ENCODE results near the gene NOL4L.

The NOL4L gene

DNA sequence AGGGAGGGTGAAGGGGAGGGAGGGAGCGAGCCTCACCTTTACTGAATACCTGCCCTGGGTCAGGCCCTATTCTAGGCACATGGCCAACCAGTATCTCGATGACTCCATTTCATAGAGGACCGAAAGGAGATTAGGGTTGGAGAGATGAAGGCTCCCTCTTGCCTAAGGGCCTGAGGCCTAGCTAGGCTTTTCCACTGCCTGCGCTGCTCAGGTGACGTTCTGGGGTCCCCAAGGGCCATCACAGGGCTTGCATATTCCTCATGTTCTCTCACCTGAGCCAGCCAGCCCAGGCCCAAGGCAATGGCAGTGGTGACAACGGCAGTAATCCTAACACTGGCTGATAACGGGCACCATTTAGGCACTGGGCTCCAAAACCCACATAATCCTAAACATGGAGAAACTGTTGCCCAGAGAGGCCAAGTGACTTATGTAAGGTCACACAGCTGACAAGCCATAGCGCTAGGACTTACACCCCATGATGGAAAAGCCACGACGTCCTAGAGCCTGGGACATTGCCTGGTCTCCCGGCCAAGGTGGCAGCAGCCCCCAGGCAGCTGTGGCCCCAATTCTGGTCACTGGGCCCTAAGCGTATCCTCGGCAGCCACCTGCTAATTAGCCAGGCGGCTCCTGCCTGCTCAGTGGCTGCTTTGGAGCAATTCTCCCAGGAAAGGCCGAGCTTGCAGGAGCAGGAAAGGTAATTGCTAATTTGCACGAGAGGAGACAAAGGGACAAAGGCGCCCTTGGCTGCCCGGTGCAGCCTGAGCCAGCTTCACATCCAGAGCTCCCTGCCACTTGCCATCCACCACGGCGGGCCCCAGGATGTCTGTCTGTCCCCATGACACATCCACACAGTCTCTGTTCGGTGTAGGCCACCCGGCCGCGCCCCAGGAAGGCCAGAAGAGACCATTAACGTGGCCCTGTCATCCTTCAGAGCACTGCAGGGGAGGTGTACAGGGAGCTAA lies 21.5 kb downstream of the NOL4L start:
- no peak for FAIRE-seq

DNA sequence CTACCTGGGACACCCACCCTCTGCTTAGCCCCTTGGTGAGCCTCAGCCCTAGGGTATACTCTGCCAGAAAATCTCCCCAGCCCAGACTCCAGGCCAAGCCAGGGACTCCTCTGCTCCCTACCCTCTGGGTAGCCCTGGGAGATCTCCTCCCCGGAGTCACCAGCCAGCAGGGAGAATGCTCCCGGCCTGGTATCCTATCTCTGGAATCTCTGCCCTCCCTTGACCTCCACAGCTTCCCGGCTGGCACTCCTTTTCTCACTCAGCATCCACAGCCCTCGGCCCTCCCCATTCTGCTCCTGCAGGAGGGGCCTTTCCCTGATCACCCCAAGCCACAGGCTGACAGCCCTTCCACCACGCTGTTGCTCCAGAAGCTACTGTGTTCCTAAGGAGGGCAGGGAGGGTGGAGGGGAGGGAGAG lies 22.6 kb downstream of the NOL4L start:
- peak; percentile 13 for FAIRE-seq
- DNase-seq (ENCODE audit: low spot score), result peak; percentile 33

More for the DNA sequence above, 21.5 kb downstream of the NOL4L start:
- no peak for DNase-seq (ENCODE audit: low spot score)

DNA sequence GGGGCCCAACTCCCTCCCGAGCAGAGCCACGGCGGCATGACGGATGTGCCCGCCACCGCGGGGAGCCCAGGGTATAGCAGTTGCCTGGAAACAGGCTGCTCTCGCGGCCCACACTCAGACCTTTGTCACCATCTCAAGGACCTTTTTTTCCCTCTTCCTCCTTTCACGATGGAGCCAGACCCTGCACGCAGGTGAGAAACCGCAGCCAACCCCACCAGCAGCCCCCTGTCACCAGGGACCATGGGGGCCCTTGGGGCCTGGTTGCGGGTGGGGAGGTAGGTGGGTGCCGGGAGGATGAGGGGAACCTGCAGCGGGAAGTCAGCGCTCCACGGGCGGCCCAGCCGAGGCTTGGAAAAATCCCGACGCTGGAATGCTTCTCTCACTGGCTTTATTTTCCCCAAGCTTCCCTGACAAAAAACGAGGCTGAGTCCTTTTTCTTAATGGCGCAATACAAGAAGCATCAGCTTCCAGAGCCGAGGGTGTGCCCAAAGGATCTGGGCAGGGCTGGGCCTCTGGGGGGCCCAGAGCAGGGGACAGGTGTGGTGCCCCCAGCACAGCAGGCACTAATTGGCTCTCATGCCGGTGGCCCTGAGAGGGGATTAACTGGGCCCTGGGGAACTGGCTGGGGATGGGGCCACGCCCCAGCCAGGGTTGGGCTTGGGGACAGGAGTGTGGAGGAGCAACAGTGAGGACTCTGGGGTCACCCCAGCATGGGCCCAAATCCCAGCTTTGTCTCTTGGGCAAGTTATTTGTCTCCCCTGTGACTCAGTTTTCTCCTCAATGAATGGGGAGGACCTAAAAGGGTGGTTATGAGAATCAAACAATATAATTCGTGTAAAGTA lies 23.9 kb downstream of the NOL4L start:
- no peak for DNase-seq (ENCODE audit: low spot score)

DNA sequence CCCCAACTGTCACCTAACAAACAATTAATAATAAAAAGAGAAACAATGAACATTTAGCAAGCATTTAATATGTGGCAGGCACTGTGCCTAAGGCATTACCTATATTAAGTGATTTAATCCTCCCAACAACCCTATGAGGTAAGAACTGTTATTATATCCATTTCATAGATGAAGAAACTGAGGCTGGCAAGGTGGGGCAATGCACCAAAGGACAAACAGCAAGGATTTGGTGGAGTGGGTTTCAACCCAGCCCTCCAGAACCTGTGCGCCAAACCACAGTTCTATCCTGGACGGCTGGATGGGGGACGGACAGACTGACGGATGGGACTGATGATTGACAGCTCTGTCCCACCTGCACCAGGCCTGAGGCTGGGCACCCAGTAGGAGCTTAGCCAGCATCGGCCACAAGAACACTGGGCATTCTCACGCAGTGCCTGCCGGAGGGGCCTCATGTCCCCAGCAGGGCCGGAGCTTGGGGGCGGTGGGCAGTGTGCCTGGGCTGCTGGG lies 24.6 kb downstream of the NOL4L start:
- FAIRE-seq (no peak), DNase-seq (ENCODE audit: low spot score) (no peak)

More for the DNA sequence above, 23.9 kb downstream of the NOL4L start:
- FAIRE-seq, result no peak

DNA sequence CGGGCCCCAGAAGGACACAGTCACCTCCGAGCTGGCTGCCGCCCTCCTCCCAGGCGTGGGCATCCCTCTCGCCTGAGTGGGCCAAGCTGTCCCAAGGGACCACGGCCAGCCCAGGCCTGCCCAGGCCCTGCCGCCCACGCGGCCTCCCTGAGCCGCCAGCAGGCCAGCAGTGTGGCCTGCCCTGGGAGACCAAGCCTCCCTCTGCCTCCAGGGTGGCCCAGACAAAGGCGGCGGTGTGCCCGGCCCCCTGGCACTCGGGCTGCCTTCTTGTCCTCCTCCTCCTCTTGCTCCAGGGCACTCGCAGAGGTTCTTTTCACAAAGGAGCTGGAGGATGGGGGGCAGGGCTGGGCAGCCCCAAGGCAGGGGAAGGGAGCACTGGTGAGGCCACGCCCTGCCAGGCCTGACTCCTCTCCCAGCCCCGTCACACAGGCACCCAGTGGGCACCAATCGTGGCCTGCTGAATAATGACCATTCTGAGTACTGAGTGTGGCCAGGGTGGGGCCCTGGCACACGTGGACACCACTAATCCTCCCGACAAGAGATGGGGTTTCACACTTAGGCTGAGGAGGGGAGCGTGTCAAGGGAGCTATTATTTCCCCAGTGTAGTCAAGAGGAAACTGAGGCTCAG lies 25.3 kb downstream of the NOL4L start:
- DNase-seq (ENCODE audit: low spot score) (peak; percentile 47), FAIRE-seq (no peak)

DNA sequence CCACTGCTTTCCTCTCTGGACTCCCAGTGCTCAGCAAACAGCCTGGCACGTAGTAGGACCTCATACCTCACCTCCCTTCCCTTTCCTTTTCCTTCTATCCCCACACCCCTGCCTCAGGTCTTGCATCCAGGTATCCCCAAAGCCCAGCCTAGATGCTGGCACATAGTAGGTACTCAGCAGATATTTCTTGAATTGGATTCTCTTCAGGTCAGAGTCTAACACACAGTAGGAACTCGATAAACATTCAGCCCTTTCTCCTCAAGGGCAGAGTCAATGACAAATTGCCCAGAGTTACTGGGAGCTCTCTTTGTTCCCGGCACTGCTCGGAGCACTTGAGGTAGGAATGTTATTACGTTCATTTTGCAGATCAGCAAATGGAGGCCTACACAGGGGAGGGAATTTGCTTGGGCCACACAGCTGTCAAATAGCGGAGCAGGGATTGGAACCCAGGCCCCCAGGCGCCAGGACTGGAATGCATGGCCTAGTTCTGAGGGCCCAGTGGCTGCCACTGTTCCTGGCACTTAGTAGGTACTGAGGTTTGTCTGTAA lies 25.9 kb downstream of the NOL4L start:
- no peak for DNase-seq (ENCODE audit: low spot score)
- FAIRE-seq, result no peak

DNA sequence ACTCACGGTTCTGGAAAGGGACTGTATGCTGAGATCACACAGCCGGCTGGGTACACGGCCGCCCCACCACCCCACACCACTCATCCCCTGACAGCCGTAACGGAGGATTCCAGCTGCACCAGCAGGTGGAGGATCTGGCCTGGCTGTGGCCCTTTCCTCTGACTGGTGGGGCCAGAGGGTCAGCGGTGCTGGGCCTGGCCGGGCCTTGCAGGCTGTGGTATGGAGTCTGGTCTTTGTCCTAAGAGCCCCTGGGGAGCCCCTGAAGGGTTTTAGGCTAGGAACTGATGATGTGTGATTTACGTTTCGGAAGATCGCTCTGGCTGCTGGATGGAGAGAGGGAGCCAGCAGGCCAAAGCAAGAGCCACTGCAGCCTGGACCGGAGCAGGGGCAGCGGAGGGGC lies 26.6 kb downstream of the NOL4L start:
- DNase-seq (ENCODE audit: low spot score) (no peak), FAIRE-seq (no peak)

DNA sequence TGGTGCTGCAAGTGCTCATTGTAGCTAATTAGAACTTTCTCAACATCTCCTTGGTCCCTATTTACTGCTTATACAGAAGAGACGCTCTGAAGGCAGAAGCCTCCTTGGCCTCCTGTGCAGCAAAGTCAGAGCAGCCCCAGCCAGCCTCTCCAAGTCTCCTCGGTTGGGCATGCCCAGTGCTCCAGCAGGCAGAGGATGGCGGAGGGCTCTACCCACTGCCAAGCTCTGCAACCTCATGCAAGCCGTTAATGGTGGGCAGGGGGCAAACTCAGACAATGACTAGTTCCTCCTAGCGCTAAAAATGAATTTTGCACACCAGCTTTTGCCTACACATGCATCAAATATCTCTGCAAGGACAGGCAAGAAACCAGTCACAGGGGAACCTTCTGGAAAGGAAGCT lies 27.8 kb downstream of the NOL4L start:
- no peak for FAIRE-seq

DNA sequence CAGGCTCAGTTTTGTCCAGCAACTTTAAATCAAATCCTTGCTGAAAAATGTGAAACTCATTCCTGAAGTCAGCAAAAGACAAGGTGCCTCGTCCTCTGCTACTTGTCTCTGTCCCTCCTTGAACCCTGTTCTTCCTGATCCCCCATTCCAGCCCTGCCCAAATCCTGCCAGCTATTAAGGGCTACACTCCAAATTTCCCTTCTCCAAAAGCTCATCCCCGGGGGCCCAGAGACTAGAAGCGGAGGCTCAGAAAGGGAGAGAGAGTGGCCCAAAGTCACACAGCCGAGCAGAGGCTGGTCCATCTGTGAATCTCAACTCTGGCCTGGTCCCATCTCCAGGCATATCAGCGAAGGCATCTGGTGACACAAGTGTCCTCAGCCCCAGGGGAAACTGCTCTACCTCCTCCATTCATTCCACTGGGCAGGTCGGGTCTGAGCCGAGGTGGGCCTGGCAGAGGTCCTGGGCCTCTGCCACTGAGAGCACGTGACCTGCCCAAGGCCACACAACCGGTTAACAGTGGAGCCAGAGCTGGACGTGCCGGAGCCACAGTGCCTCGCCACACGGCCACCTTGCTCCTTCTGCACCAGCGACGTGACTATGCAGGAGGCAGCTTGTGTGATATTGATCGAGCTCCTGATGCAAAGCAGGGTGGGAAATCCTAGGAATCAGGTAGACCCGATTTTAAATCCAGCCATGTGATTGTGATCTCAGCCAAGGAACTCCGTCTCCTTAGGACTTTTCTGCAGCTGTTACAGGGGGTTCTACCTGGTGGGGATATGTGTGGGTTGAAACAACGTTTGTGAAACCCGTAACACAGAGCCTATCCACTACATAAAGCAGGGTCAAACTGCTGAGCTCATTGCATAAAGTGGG lies 28.6 kb downstream of the NOL4L start:
- no peak for FAIRE-seq
- DNase-seq (ENCODE audit: low spot score), result no peak

More for the DNA sequence above, 27.8 kb downstream of the NOL4L start:
- no peak for DNase-seq (ENCODE audit: low spot score)

DNA sequence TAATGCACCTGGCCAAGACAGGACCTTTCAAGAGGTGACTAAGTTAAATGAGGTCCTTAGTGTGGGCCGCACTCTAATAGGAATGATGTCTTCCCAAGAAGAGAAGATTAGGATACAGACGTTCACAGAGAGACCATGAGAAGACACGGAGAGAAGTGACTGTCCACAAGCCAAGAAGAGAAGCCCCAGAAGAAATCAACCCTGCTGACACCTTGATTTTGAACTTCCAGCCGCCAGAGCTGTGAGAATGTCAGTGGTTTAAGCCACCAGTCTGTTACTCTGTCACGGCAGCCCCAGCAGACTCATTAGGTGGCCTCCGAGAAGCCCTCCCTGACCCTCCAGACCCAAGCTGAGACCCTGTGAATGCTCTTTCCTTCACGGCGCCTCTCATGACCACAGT lies 29.5 kb downstream of the NOL4L start:
- DNase-seq (ENCODE audit: low spot score) (no peak), FAIRE-seq (no peak)

DNA sequence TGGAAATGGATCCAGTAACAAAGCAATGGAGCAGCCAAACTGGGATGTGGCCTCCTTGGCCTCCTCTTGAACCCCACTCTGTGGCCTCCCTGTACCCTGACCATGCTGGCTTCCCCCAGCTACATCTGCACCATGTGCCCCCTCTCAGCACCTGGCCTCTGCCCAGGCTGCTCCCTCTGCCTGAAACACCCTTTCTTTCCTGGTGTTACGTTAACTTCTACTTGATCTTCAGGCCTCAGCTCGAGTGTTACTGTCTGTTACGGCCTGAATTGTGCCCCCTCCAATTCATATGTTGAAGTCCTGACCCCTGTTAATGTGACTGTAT lies 30.2 kb downstream of the NOL4L start:
- DNase-seq (ENCODE audit: low spot score), result no peak
- FAIRE-seq, result no peak

DNA sequence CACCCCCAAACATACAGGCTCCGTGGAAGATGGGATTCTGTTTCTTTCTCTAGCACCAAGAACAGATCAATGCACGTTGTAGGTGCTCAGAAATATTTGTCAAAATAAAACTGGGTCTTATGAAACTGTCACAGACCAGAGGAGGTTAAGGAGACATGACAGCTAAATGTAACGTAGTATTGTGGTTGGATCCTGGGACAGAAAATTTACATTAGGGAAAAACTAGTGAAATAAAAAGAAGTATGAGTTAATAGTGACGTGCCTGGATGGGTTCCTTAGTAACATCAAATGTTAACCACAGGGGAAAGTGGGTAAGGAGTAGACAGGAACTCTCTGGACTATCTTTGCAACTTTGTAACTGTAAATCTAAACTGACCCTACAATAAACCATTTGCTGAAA lies 31.5 kb downstream of the NOL4L start:
- FAIRE-seq, result no peak
- no peak for DNase-seq (ENCODE audit: low spot score)

DNA sequence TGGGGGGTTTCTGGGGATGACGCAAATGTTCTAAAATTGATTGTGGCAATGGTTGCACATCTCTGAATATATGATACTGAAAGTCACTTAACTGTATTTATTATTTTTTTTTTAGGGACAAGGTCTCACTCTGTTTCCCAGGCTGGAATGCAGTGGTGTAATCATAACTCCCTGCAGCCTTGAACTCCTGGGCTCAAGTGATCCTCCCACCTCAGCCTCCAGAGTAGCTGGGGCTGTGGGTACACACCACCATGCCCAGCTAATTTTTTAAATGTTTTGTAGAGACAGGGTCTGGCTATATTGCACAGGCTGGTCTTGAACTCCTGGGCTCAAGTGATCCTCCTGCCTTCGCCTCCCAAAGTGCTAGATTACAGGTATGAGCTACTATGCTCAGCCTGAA lies 33.4 kb downstream of the NOL4L start:
- FAIRE-seq (no peak), DNase-seq (ENCODE audit: low spot score) (no peak)

DNA sequence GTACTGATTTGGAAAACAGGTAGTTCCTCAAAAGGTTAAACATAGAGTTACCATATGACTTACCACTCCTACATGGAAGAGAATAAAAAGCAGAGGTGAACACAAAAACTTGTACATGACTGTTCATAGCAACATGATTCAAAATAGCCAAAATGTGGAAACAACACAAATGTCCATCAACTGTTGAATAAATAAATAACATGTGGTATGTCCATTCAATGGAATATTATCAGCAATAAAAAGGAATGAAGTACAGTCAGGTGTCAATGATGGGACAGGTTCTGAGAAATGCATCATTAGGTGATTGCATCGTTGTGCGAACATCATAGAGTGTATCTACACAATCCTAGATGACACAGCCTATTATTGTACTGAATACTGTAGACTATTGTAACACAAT lies 35.3 kb downstream of the NOL4L start:
- FAIRE-seq (no peak), DNase-seq (ENCODE audit: low spot score) (no peak)

DNA sequence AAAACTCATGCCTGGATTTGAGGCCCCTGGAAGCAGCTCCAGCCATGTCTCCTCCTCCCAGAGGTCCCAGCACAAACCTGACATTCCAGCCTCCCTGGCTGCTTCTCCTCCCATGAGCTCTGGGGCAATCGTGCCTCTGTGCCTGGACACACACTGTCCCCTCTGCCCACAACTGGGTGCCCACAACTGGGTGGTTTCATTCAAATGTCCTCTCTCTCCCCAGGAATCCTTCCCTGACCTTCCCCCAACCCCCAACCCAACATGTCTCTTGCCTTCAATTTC lies 37.4 kb downstream of the NOL4L start:
- FAIRE-seq (no peak), DNase-seq (ENCODE audit: low spot score) (no peak)

DNA sequence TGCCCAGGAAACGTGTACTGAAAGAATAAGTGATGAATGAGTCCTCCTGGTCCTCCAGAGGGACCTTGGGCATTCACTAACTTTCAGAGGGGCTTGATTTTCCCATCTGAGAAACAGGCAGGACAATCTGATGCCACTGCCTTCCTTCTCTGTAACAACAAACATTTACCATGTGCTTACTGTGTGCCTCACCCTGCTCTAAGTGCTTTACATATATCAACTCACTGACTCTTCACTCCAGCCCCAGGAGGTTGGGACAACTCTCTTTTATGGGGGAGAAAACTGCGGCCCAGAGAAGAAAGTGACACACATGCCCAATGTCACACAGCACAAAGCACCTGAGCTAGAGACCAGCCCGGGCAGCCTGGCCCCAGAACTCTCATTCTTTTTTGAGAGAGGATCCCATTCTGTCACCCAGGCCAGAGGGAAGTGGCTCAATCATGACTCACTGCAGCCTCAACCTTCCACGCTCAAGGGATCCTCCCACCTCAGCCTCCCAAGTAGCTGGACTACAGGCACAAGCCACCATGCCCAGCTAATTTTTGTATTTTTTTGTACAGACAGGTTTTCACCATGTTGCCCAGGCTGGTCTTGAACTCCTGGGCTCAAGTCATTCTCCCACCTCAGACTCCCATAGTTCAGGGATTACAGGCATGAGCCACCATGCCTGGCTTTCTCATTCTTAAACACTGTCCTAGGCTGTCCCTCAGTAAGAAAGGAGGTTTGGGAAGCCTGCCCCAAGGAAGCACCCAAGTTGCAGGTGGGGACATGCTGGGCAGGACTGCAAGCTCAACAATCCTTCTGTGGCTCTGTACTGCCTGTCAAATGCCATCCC lies 38.0 kb downstream of the NOL4L start:
- DNase-seq (ENCODE audit: low spot score), result no peak
- no peak for FAIRE-seq

DNA sequence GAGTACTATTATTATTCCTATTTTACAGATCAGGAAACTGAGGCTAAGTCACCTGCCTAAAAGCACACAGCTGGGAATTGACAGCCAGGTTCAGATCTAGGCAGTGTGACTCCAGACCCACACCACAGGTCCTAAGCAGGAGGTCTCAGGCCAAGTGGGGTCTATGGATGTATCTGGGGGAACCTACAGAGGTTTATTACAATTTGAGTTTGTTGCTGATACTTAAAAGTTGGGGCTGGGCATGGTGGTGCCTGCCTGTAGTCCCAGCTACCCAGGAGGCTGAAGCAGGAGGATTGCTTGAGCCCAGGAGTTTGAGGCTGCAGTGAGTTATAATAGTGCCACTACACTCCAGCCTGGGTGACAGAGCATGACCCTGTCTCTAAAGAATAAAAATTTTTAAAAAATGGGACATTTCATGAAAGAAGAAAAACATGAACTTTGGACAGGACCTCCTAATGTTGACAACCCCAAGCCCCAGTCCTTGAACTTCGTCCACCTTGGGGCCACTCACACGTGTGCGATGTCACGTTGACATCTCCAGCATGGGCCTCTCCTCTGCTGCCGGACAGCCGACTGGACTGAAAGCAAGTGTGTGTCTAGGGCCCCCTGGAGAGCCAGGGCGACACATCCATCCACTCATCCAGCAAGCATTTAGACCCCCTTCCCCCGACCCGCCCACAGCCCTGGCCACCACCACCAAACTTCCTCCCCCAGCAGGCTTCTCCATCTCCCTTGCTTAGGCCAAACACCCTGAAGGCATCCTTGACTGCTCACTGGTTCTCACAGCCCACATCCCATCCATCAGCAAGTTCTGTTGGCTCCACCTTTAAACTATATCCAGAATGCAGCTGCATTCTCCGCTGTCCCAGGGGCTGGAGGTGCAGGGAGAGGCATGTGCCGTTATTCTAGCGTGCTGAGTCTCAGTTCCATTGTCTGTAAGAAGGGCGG lies 40.0 kb downstream of the NOL4L start:
- no peak for DNase-seq (ENCODE audit: low spot score)
- FAIRE-seq, result no peak

DNA sequence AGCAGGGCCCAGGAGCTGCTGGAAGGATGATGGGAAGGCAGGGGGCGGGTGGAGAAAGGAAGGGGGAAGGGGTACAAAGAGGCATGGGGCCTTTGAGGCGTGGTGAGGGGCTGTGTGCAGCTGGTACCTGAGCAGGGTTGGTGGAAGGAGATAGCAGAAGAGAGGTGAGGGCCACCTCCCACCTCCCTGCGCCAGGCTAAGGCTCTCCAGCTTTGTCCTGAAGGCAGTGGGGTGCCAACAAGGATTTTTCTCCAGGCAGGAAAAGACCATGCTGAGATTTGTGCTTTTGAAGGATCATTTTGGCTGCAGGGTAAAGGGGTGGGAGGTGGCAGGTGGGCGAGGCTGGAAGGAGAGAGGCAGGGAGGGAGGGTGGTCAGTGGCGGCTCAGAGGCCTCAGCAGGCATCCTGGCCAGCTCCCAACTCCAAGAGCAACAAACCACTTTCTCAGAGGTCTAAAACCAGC lies 40.8 kb downstream of the NOL4L start:
- DNase-seq (ENCODE audit: low spot score), result no peak
- FAIRE-seq, result no peak

All from urothelium cell line (cell line).